ENCODE measurements around the gene EIF4A2. TPM values are rescaled to one million over a fixed set of nuclear protein-coding genes. Genes with fewer than 3 reads are reported as not detected.
"Not testable (repeated sequence)": the region's sequence is repeated elsewhere in the genome, so short reads cannot be mapped to it uniquely, and the experiment has no call there.

Gene EIF4A2
- total RNA-seq, 1 donor from 2014 or later: 260 TPM

DNA sequence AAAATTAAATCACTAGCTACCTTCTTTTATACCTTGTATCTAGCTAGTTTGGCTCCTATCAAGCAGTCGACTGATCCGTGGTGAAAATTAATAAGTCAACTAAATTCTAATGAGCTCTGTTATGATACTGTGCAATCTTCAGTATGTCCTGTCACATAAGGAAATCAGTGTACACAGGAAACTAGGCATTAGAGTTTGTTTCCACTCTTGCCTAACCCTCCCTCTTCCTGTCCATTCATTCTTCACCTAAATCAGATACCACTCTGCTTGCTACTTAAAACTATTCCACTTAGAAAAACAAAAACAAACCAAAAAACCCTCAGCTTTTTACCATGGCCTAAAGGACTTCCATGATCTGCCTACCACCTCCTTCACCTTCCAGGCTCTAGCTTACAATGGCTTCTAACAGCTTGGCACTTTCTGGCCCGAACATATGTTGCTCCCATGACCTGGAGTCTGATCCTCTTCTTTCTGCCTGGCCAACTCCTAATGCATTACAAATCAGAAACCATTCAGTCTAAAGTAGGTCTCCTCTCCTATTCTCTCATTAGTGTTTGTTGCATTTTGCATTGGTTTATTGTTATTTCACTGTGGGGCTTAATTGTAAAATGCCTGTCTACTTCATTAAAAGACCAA is 15.0 kb downstream of the EIF4A2 start:
- Mint-ChIP-seq H3K36me3 (ENCODE audit: low read depth, unreplicated experiment) (peaks cover 6% of the 10 kb centered on the region), H3K4me3 (ENCODE audit: unreplicated experiment) (peak overlapping the region; percentile 73)
- DNase-seq (ENCODE audit: low spot score): no peak

DNA sequence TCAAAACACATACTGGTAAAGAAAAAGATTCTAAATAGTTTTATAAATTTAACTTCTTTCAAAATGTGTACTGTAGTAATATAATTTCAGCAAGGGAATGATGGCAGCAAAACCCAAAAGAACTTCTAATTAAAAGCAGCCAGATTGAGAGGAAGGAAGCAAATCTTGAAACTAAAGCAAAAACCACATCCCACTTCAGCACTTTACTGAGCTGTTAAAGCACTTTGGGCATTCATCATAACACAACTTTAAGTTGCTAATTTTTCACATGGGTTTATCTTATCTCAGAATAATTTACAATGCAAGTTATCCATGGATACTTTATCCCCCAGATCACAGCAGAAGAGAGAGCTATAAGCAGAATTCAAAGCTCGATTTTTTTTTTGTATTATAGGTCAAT is 16.9 kb downstream of the EIF4A2 start:
- Mint-ChIP-seq H3K27me3 (ENCODE audit: unreplicated experiment) (no peaks in the 10 kb centered on the region), H3K9me3 (ENCODE audit: unreplicated experiment) (no peaks in the 10 kb centered on the region), H3K4me1 (ENCODE audit: unreplicated experiment) (peaks cover 13% of the 10 kb centered on the region), H3K4me3 (ENCODE audit: unreplicated experiment) (no peak overlapping the region), H3K36me3 (ENCODE audit: low read depth, unreplicated experiment) (no peaks in the 10 kb centered on the region), H3K27ac (ENCODE audit: unreplicated experiment) (no peak overlapping the region)
- no peak for DNase-seq (ENCODE audit: low spot score)
- TF ChIP-seq, protein P1, sequence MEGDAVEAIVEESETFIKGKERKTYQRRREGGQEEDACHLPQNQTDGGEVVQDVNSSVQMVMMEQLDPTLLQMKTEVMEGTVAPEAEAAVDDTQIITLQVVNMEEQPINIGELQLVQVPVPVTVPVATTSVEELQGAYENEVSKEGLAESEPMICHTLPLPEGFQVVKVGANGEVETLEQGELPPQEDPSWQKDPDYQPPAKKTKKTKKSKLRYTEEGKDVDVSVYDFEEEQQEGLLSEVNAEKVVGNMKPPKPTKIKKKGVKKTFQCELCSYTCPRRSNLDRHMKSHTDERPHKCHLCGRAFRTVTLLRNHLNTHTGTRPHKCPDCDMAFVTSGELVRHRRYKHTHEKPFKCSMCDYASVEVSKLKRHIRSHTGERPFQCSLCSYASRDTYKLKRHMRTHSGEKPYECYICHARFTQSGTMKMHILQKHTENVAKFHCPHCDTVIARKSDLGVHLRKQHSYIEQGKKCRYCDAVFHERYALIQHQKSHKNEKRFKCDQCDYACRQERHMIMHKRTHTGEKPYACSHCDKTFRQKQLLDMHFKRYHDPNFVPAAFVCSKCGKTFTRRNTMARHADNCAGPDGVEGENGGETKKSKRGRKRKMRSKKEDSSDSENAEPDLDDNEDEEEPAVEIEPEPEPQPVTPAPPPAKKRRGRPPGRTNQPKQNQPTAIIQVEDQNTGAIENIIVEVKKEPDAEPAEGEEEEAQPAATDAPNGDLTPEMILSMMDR (IDR thresholded peaks at IDR 0.05; ENCODE audit: unreplicated experiment): no peak

More for the DNA sequence above, 15.0 kb downstream of the EIF4A2 start:
- TF ChIP-seq, protein P1 (IDR thresholded peaks at IDR 0.05; ENCODE audit: unreplicated experiment): no peak
- Mint-ChIP-seq H3K27ac (ENCODE audit: unreplicated experiment) (peak overlapping the region; percentile 95), H3K4me1 (ENCODE audit: unreplicated experiment) (peaks cover 13% of the 10 kb centered on the region), H3K27me3 (ENCODE audit: unreplicated experiment) (peaks cover 1% of the 10 kb centered on the region), H3K9me3 (ENCODE audit: unreplicated experiment) (no peaks in the 10 kb centered on the region)

DNA sequence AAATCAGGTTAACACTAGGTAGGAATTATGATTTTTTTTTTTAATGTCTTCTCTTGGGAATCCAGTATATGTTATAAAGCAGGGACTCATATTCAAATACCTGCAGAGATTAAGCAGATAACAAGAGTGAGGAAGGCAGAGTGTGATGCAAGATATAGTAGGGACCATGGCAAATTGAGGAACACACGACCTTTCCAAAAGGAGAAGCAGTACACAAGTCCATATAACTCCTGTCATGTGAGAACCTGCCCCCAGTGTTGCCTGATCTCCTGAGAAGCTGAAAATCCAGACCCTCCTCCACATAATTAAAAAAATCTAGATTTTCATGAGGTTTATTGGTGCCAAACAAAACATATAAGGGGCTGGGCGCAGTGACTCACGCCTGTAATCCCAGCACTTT is 19.3 kb downstream of the EIF4A2 start:
- H3K9me3 Mint-ChIP-seq (ENCODE audit: unreplicated experiment): no peaks in the 10 kb centered on the region
- no peak for DNase-seq (ENCODE audit: low spot score)
- H3K27me3 Mint-ChIP-seq (ENCODE audit: unreplicated experiment): no peaks in the 10 kb centered on the region
- H3K27ac Mint-ChIP-seq (ENCODE audit: unreplicated experiment): no peak overlapping the region
- TF ChIP-seq, protein P1 (IDR thresholded peaks at IDR 0.05; ENCODE audit: unreplicated experiment): no peak
- H3K4me3 Mint-ChIP-seq (ENCODE audit: unreplicated experiment): peak overlapping the region; percentile 23
- H3K4me1 Mint-ChIP-seq (ENCODE audit: unreplicated experiment): peaks cover 17% of the 10 kb centered on the region
- no peaks in the 10 kb centered on the region for H3K36me3 Mint-ChIP-seq (ENCODE audit: low read depth, unreplicated experiment)

DNA sequence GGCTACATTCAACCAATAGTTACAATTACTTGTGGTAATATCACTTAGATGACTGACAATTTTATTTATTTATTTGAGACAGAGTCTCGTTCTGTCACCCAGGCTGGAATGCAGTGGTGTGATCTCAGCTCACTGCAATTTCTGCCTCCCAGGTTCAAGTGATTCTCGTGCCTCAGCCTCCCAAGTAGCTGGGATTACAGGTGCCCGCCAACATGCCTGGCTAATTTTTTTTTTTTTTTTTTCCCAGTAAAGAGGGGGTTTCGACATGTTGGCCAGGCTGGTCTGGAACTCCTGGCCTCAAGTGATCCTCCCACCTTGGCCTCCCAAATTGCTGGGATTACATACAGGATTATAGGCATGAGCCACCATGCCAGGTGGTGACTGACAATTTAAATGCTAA is 20.1 kb downstream of the EIF4A2 start:
- H3K27ac Mint-ChIP-seq (ENCODE audit: unreplicated experiment); H3K4me3 Mint-ChIP-seq (ENCODE audit: unreplicated experiment); DNase-seq (ENCODE audit: low spot score); H3K9me3 Mint-ChIP-seq (ENCODE audit: unreplicated experiment); H3K27me3 Mint-ChIP-seq (ENCODE audit: unreplicated experiment); H3K36me3 Mint-ChIP-seq (ENCODE audit: low read depth, unreplicated experiment): not testable (repeated sequence)
- H3K4me1 Mint-ChIP-seq (ENCODE audit: unreplicated experiment): peaks cover 10% of the 10 kb centered on the region

DNA sequence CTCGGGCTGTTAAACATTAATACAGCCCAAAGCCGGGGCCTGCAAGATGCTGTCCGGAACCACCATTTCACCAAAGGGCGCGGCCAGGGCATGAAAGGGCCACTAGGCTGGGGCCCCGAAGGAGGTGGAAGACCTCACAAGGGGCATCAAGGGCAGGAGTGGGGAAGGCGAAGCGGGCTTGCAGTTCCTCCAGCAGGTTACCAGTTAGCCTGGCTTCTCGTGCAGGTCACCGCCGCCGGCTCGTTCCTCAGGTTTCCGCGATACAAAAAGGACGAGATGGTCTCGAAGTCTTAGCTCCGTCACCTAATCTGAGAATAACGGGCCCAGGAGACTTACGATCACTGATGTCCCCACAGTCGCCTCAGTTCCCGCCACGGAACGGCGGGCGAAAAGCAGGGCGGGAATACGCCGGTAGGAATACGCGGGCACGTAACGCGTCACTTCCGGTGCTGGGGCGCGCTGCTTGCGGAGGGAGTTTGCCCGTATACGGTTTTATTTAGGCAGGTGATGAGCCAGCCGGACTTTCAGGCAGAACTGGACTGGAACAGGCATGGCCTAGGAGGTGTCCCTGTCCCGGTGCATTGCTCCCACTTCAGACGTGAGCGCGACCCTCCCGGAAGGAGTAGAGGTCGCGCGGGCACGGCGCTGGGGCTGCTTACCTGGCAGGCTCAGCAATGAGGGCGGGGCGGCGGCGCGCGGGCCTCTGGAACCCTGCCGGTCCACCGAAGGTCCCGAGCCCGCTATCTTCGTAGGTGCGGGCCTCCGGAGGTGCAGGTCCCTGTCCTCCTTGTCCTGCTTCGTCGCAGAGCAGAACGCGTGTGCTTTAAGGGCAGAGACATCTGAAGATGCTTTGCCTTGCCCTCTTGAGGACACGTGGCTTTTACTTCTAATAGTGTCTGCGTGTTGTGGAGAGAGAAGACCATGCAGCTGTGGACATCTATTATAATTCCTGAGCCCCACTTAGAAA is 23.0 kb downstream of the EIF4A2 start, which contains the start of gene RFC4:
Gene RFC4, minus strand, starts transcription at position 394 of the 967 bp plus-strand sequence. CDS start 1,769 bp downstream, outside the sequence.
- DNase-seq (ENCODE audit: low spot score): peak; percentile 61
- Mint-ChIP-seq H3K4me3 (ENCODE audit: unreplicated experiment) (peak within 1 kb of the TSS; percentile 93), H3K36me3 (ENCODE audit: low read depth, unreplicated experiment) (no peaks in the 10 kb centered on the region), H3K4me1 (ENCODE audit: unreplicated experiment) (peaks cover 4% of the 10 kb centered on the region), H3K9me3 (ENCODE audit: unreplicated experiment) (no peaks in the 10 kb centered on the region), H3K27ac (ENCODE audit: unreplicated experiment) (peak within 1 kb of the TSS; percentile 52), H3K27me3 (ENCODE audit: unreplicated experiment) (no peaks in the 10 kb centered on the region)
- TF ChIP-seq, protein P1 (IDR thresholded peaks at IDR 0.05; ENCODE audit: unreplicated experiment): no peak

All from endothelial cell (in vitro differentiated cells).